Epithelial cell of prostate (primary cell): Measurements from ENCODE around the gene PXDN.

ENCODE experiments used
- DNase-seq: peaks from one replicate; pipeline ENCODE4 v3.0.0-alpha.2; 2011; ENCODE audit warnings: low read depth, low spot score
- H3K27ac ChIP-seq: fragments of 450-650 bp; 2 replicates; pipeline ENCODE4 v1.5.1; 2017; ENCODE audit warnings: mild to moderate bottlenecking

The PXDN gene

GRCh38 chr2:1642066-1642861, 102.1 kb downstream of the PXDN start:
- no peak for DNase-seq
- H3K27ac ChIP-seq: no peak overlapping the region

GRCh38 chr2:1641523-1641922, 102.8 kb downstream of the PXDN start:
- H3K27ac ChIP-seq: no peak overlapping the region
- DNase-seq: no peak

GRCh38 chr2:1640301-1641135, 103.8 kb downstream of the PXDN start:
- no peak for DNase-seq

GRCh38 chr2:1639086-1639858, 105.0 kb downstream of the PXDN start:
- no peak overlapping the region for H3K27ac ChIP-seq
- no peak for DNase-seq

More at GRCh38 chr2:1640301-1641135, 103.8 kb downstream of the PXDN start:
- no peak overlapping the region for H3K27ac ChIP-seq

GRCh38 chr2:1638281-1638860, 105.9 kb downstream of the PXDN start:
- no peak overlapping the region for H3K27ac ChIP-seq
- DNase-seq: no peak

GRCh38 chr2:1636791-1637415, 107.4 kb downstream of the PXDN start:
- DNase-seq: no peak
- H3K27ac ChIP-seq: no peak overlapping the region

- DNase-seq: no peak
- no peak overlapping the region for H3K27ac ChIP-seq
Observed at GRCh38 chr2:1635823-1636222, 108.5 kb downstream of the PXDN start.

- no peak overlapping the region for H3K27ac ChIP-seq
- no peak for DNase-seq
Observed at GRCh38 chr2:1634681-1635341, 109.5 kb downstream of the PXDN start.

- DNase-seq: no peak
- H3K27ac ChIP-seq: no peak overlapping the region
Observed at GRCh38 chr2:1633936-1634587, 110.3 kb downstream of the PXDN start.

GRCh38 chr2:1633092-1633671, 111.1 kb downstream of the PXDN start:
- H3K27ac ChIP-seq: peak overlapping the region; percentile 63
- DNase-seq: peak; percentile 46

- peak overlapping the region; percentile 63 for H3K27ac ChIP-seq
- no peak for DNase-seq
Observed at GRCh38 chr2:1632510-1632909, 111.8 kb downstream of the PXDN start.

- peak; percentile 73 for DNase-seq
- H3K27ac ChIP-seq: peak overlapping the region; percentile 63
Observed at GRCh38 chr2:1632002-1632348, 112.3 kb downstream of the PXDN start.

- DNase-seq: no peak
- H3K27ac ChIP-seq: peak overlapping the region; percentile 63
Observed at GRCh38 chr2:1631292-1632001, 112.9 kb downstream of the PXDN start.

- H3K27ac ChIP-seq: no peak overlapping the region
Observed at GRCh38 chr2:1628893-1629292, 115.4 kb downstream of the PXDN start.

GRCh38 chr2:1627628-1628381, 116.5 kb downstream of the PXDN start:
- no peak for DNase-seq
- H3K27ac ChIP-seq: no peak overlapping the region

More at GRCh38 chr2:1628893-1629292, 115.4 kb downstream of the PXDN start:
- DNase-seq: peak; percentile 58

- H3K27ac ChIP-seq: peak overlapping the region; percentile 77
Observed at GRCh38 chr2:1626271-1626681, 118.0 kb downstream of the PXDN start.

More at GRCh38 chr2:1626271-1626681, 118.0 kb downstream of the PXDN start:
- no peak for DNase-seq
